IPS-18a (cell line): ENCODE results near the gene UBE3A.

ENCODE experiments used
- H3K27ac ChIP-seq: one replicate; pipeline ENCODE4 v1.5.1; 2013; ENCODE audit warnings: low read length
- H3K27me3 ChIP-seq: one replicate; pipeline ENCODE4 v1.6.1; 2013; ENCODE audit warnings: mild to moderate bottlenecking, low read length; ENCODE audit not compliant: control insufficient read depth, insufficient read depth
- H3K36me3 ChIP-seq: one replicate; pipeline ENCODE4 v1.6.1; 2013; ENCODE audit warnings: low read depth, low read length; ENCODE audit not compliant: control insufficient read depth
- H3K4me1 ChIP-seq: one replicate; pipeline ENCODE4 v1.6.1; 2013; ENCODE audit warnings: low read depth, low read length; ENCODE audit not compliant: control insufficient read depth
- H3K4me3 ChIP-seq: one replicate; pipeline ENCODE4 v1.5.1; 2013; ENCODE audit warnings: low read length
- H3K9ac ChIP-seq: one replicate; pipeline ENCODE4 v1.6.1; 2013; ENCODE audit warnings: mild to moderate bottlenecking, low read length, moderate library complexity
- H3K9me3 ChIP-seq: one replicate; pipeline ENCODE4 v1.6.1; 2013; ENCODE audit warnings: low read depth, low read length; ENCODE audit not compliant: control insufficient read depth

Gene UBE3A

DNA sequence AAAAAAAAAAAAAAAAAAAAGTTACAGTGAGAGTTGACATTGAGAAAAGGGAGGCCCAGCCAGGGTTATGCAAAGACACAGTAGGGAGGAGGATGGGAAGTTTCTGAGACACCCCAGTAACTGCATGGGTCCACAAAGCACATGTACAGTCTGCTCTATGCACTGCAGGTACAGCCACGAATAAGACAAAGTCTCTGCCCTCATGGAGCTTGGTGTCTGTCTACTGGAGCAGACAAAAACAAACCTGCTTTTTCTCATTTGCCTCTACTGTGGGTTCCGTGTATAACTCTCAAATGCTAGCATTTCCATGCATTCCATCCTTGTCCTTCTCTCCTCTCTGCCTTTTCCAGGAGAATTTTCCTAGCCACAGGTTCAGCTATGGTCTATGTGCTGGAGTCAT is 107.4 kb downstream of the UBE3A start:
- no peak overlapping the region for H3K4me3 ChIP-seq
- H3K9me3 ChIP-seq: no peaks in the 10 kb centered on the region
- no peaks in the 10 kb centered on the region for H3K27me3 ChIP-seq
- H3K9ac ChIP-seq: no peak overlapping the region
- no peak overlapping the region for H3K27ac ChIP-seq
- peaks cover 4% of the 10 kb centered on the region for H3K36me3 ChIP-seq
- H3K4me1 ChIP-seq: peaks cover 7% of the 10 kb centered on the region

DNA sequence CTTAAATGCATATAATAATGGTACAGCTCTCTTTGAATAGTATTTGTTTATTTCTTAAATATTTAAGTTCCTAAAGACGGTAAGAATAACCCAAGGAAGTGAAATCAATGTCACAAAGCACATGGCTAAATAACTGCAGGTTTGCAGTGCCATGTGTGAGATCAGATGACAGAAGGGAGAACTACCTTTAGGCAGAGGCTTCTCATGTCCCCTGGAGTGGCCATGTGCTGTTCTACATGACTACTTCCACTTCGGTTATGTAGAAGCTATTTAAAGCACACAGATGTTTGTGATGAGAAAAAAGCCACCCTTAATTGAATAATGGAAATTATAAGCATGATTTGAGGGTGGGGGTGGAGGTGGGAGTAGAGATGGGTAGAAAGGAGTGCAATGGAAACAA is 109.1 kb downstream of the UBE3A start:
- H3K9me3 ChIP-seq: no peaks in the 10 kb centered on the region
- H3K4me3 ChIP-seq: no peak overlapping the region
- H3K27me3 ChIP-seq: no peaks in the 10 kb centered on the region
- H3K36me3 ChIP-seq: no peaks in the 10 kb centered on the region
- H3K4me1 ChIP-seq: peaks cover 7% of the 10 kb centered on the region
- no peak overlapping the region for H3K27ac ChIP-seq
- H3K9ac ChIP-seq: no peak overlapping the region

DNA sequence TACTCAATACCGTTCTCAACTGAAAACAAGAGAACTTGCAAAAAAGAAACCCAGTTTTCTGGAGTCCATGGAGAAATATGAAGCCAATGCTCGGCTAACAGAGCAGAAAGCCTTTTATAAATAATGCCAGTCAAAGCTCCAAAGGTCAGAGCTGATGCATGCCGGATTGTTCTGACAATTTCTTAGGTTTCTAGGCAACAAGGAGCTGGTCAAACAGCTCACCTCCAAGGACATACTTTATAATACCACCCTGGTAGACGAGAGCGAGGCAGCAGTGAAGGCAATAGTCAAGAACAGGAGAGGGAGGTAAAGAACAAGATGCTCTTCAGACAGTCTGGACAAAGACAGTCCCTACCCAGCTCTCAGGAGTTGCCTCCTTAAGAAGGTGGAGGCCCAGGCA is 111.1 kb downstream of the UBE3A start:
- peaks cover 7% of the 10 kb centered on the region for H3K4me1 ChIP-seq
- no peaks in the 10 kb centered on the region for H3K27me3 ChIP-seq
- no peak overlapping the region for H3K27ac ChIP-seq
- no peaks in the 10 kb centered on the region for H3K36me3 ChIP-seq
- H3K9me3 ChIP-seq: no peaks in the 10 kb centered on the region
- H3K4me3 ChIP-seq: no peak overlapping the region
- H3K9ac ChIP-seq: no peak overlapping the region

DNA sequence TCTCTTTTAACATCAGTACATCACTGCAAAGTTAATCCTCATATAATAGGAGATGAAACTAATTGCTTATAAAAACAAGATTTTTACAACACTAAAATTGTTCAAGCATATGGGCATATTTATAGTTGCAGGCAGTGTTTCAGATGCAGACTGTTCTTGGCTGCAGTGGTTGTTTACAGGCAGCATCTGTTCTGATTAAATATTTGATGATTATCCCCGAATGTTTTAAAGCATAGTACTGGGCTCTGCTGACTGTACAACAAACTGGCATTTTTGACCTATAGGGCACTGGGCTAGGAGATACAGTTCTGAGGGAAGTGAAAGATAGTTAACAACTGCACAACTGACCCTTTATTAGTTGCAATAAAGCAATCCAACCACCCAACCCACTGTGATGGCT is 113.6 kb downstream of the UBE3A start:
- Histone ChIP-seq H3K36me3 (no peaks in the 10 kb centered on the region), H3K27ac (no peak overlapping the region), H3K4me3 (no peak overlapping the region), H3K27me3 (no peaks in the 10 kb centered on the region), H3K9ac (no peak overlapping the region), H3K9me3 (peaks cover 3% of the 10 kb centered on the region), H3K4me1 (peaks cover 7% of the 10 kb centered on the region)

DNA sequence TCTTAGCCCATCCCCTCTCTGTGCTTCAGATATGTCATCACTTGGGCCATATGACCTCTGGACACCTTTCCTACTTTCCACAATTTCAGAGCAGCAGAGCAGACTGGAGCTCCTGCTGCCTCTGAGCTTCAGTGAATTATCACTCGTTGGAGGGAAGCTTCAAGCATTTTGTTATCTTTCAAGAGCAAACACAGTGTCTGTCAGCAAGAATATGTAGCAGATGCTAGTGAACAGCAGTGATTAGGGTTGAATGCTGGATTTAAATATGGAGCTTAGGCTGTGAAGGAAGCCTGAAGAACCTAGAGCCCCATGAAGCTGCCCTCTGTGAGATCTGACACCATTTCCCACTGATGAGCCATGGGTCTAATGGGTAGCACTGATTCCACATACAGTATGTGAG is 115.4 kb downstream of the UBE3A start:
- Histone ChIP-seq H3K27ac (no peak overlapping the region), H3K4me3 (no peak overlapping the region), H3K36me3 (no peaks in the 10 kb centered on the region), H3K9ac (no peak overlapping the region), H3K9me3 (peaks cover 3% of the 10 kb centered on the region), H3K27me3 (no peaks in the 10 kb centered on the region), H3K4me1 (no peaks in the 10 kb centered on the region)

DNA sequence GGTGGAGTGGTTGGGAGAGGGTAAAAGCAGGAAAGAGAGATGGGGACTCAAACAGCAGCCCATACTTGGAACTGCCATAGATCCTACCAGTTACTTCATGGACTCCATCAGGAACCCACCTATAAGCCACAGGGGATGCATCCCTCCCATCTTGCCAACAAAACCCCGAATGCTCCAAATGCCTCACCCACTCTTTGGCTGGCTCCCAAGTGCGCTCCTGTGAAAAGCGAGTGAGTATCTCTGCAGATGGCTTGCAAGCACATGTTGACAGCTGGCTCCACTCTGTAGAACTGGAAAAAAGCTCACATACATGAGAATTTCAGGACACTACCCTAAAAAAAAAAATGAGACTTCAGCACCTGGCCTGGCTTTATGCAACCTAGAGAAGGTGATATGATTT is 151.0 kb downstream of the UBE3A start:
- Histone ChIP-seq H3K4me1 (no peaks in the 10 kb centered on the region), H3K27me3 (no peaks in the 10 kb centered on the region), H3K27ac (no peak overlapping the region), H3K9ac (no peak overlapping the region), H3K36me3 (no peaks in the 10 kb centered on the region), H3K4me3 (no peak overlapping the region), H3K9me3 (peaks cover 17% of the 10 kb centered on the region)
